Aorta (tissue), 5 donors: ENCODE results near the gene CUL5. TPM values are rescaled to one million over a fixed set of nuclear protein-coding genes. Genes with fewer than 3 reads are reported as not detected.
"Not testable (repeated sequence)": the region's sequence is repeated elsewhere in the genome, so short reads cannot be mapped to it uniquely, and the experiment has no call there.

ENCODE experiments used
- ATAC-seq: fragments of 200-7000 bp; cut with Tn5 transposase; one replicate; pipeline ENCODE4 v1.9.1; 2022; ENCODE audit warnings: moderate library complexity; ENCODE audit not compliant: low FRiP score
- DNase-seq, 2 donors: peaks; one replicate each; pipeline ENCODE4 v3.0.0-alpha.2; 2020
- H3K27ac ChIP-seq, 2 donors: one replicate each; pipeline ENCODE4 v1.5.1; 2013; ENCODE audit warnings: low read length in 2 of 2, mild to moderate bottlenecking in 2 of 2, moderate library complexity in 2 of 2, control low read depth in 1 of 2, inconsistent platforms in 1 of 2, low read depth in 1 of 2
- H3K27me3 ChIP-seq, 2 donors: one replicate each; pipeline ENCODE4 v1.6.1; 2013; ENCODE audit warnings: control low read depth in 1 of 2, low read length in 1 of 2, mild to moderate bottlenecking in 1 of 2, moderate library complexity in 1 of 2; ENCODE audit not compliant: insufficient read depth in 2 of 2, control insufficient read depth in 1 of 2
- H3K36me3 ChIP-seq, 2 donors: one replicate each; pipeline ENCODE4 v1.6.1; 2013; ENCODE audit warnings: control low read depth in 1 of 2, low read length in 1 of 2, mild to moderate bottlenecking in 1 of 2; ENCODE audit not compliant: insufficient read depth in 2 of 2, control insufficient read depth in 1 of 2
- H3K4me1 ChIP-seq, 2 donors: one replicate each; pipeline ENCODE4 v1.6.1; 2013; ENCODE audit warnings: low read length in 2 of 2, control low read depth in 1 of 2, mild to moderate bottlenecking in 1 of 2, moderate library complexity in 1 of 2; ENCODE audit not compliant: insufficient read depth in 2 of 2, control insufficient read depth in 1 of 2
- H3K4me3 ChIP-seq, 2 donors: one replicate each; pipeline ENCODE4 v1.5.1; 2013; ENCODE audit warnings: low read length in 2 of 2, control low read depth in 1 of 2, mild to moderate bottlenecking in 1 of 2
- H3K9me3 ChIP-seq: one replicate; pipeline ENCODE4 v1.6.1; 2013; ENCODE audit warnings: mild to moderate bottlenecking, low read length; ENCODE audit not compliant: control insufficient read depth
- WGBS, 2 donors: extraction: QIAGEN DNeasy Blood & Tissue Kit; methylation state at CpG; one replicate each; pipeline ENCODE4 v1.1.7; 2013; 5-methylcytosine and 5-hydroxymethylcytosine counted together
- intact Hi-C, 2 donors: fragments of 100-400 bp; cut with DNase I; formaldehyde crosslinking; loops; one replicate each; pipeline versions ENCODE4 v1.14.2 to v1.15.0; 2022
- polyA plus RNA-seq, 2 donors: library from polyadenylated mRNA; stranded (reverse); fragments of 200-250 nt; gene quantifications; one replicate each; pipeline ENCODE4 v1.2.3, GENCODE V29; 2013
- total RNA-seq, 2 donors: library from RNA; stranded (reverse); fragmentation: NEBNext Ultra II Directional; extraction: Animal tissue kit (Norgen Biotek cat#: 25700); gene quantifications; one replicate each; pipeline ENCODE4 v1.2.1, GENCODE V29; 2021
- donor health status: healthy with polysubstance abuse.
- donor health status: Bipolar disorder and iron deficiency.
- donor health status: DM: no; HTN: no; CAD: no.
- donor health status: DM: no; HTN: no; CAD: no.
- donor health status: DM: yes; HTN: yes; CAD: no.

The CUL5 gene
- total and polyA plus RNA-seq, 4 donors, result 8.5 to 34.3 (median 21.8) TPM

- H3K27ac ChIP-seq, H3K27me3 ChIP-seq, H3K4me1 ChIP-seq, DNase-seq, H3K36me3 ChIP-seq, ATAC-seq, intact Hi-C loops, H3K4me3 ChIP-seq, H3K9me3 ChIP-seq: not testable (repeated sequence)
- WGBS, 2 donors, result 92 to 95% methylated on average over 2 of the region's 2 CpGs
Observed at GRCh38 chr11:108132993-108133538, 124.4 kb downstream of the CUL5 start.

- no peaks in the 10 kb centered on the region for H3K27me3 ChIP-seq
- H3K27ac ChIP-seq, result no peak overlapping the region
- H3K4me3 ChIP-seq, result no peak overlapping the region
- 63 to 73% methylated on average over 2 of the region's 2 CpGs for WGBS, 2 donors
- intact Hi-C loops, result no loop called here
- ATAC-seq, result no peak
- no peaks in the 10 kb centered on the region for H3K9me3 ChIP-seq
- no peak for DNase-seq
- H3K36me3 ChIP-seq, result peaks cover 0 to 7% of the 10 kb centered on the region in 2 donors
- peaks cover 0 to 1% of the 10 kb centered on the region in 2 donors for H3K4me1 ChIP-seq
Observed at GRCh38 chr11:108135845-108136544, 127.3 kb downstream of the CUL5 start.

- intact Hi-C loops, result no loop called here
- Histone ChIP-seq H3K27ac (no peak overlapping the region), H3K4me3 (no peak overlapping the region), H3K27me3 (no peaks in the 10 kb centered on the region), H3K9me3 (no peaks in the 10 kb centered on the region), H3K36me3 (peaks cover 2 to 9% of the 10 kb centered on the region in 2 donors), H3K4me1 (no peaks in the 10 kb centered on the region)
- ATAC-seq (no peak), DNase-seq (no peak)
- 96 to 100% methylated on average over 1 of the region's 1 CpG for WGBS, 2 donors
Observed at GRCh38 chr11:108137212-108137611, 128.5 kb downstream of the CUL5 start.

DNA sequence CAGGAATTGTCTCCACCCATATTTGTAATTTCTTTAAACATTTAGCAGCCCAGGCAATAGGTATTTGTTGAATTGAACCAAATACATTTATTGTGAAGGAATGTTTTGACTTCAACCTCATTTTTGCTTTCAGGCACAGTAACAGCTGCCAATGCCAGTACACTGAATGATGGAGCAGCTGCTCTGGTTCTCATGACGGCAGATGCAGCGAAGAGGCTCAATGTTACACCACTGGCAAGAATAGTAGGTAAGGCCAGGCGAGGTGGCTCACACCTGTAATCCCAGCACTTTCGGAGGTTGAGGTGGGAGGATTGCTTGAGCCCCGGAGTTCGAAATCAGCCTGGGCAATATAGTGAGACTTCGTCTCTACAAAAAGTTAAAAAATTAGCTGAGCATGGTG, 133.6 kb downstream of the CUL5 start:
- 95% methylated on average over 7 of the region's 7 CpGs for WGBS, 2 donors
- Histone ChIP-seq H3K4me3 (no peak overlapping the region), H3K9me3 (no peaks in the 10 kb centered on the region), H3K27me3 (no peaks in the 10 kb centered on the region), H3K27ac (no peak overlapping the region), H3K36me3 (peaks cover 9% of the 10 kb centered on the region in 2 donors), H3K4me1 (no peaks in the 10 kb centered on the region)
- intact Hi-C loops, result no loop called here
- DNase-seq, result no peak
- ATAC-seq, result no peak

GRCh38 chr11:108144615-108145014, 135.9 kb downstream of the CUL5 start:
- DNase-seq, result no peak
- WGBS, 2 donors, result 87 to 90% methylated on average over 3 of the region's 3 CpGs
- no peaks in the 10 kb centered on the region for H3K27me3 ChIP-seq
- no peaks in the 10 kb centered on the region for H3K4me1 ChIP-seq
- H3K36me3 ChIP-seq, result peaks cover 9 to 11% of the 10 kb centered on the region in 2 donors
- no peak overlapping the region for H3K27ac ChIP-seq
- no peak for ATAC-seq
- no peak overlapping the region for H3K4me3 ChIP-seq
- H3K9me3 ChIP-seq, result no peaks in the 10 kb centered on the region
- intact Hi-C loops, result no loop called here

DNA sequence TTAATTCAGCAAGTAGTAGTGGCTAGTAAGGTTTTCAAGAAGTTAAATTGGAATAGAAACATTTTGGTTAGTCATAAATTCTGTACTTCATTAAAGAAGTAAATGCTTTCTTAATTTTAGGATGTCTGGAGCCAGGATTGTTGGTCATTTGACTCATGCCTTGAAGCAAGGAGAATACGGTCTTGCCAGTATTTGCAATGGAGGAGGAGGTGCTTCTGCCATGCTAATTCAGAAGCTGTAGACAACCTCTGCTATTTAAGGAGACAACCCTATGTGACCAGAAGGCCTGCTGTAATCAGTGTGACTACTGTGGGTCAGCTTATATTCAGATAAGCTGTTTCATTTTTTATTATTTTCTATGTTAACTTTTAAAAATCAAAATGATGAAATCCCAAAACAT, 138.5 kb downstream of the CUL5 start:
- intact Hi-C loops, result no loop called here
- no peak overlapping the region for H3K4me3 ChIP-seq
- no peak for ATAC-seq
- 46 to 48% methylated on average over 1 of the region's 1 CpG for WGBS, 2 donors
- H3K4me1 ChIP-seq, result no peaks in the 10 kb centered on the region
- no peak for DNase-seq
- no peaks in the 10 kb centered on the region for H3K9me3 ChIP-seq
- H3K36me3 ChIP-seq, result peaks cover 0 to 10% of the 10 kb centered on the region in 2 donors
- H3K27ac ChIP-seq, result no peak overlapping the region
- no peaks in the 10 kb centered on the region for H3K27me3 ChIP-seq

GRCh38 chr11:108148556-108148955, 139.9 kb downstream of the CUL5 start:
- ATAC-seq (no peak), DNase-seq (no peak)
- WGBS, 2 donors, result 41 to 48% methylated on average over 3 of the region's 3 CpGs
- H3K4me1 ChIP-seq, result no peaks in the 10 kb centered on the region
- no peaks in the 10 kb centered on the region for H3K27me3 ChIP-seq
- H3K27ac ChIP-seq, result no peak overlapping the region
- intact Hi-C loops, result no loop called here
- H3K9me3 ChIP-seq, result no peaks in the 10 kb centered on the region
- H3K4me3 ChIP-seq, result no peak overlapping the region
- H3K36me3 ChIP-seq, result peaks cover 0 to 7% of the 10 kb centered on the region in 2 donors

DNA sequence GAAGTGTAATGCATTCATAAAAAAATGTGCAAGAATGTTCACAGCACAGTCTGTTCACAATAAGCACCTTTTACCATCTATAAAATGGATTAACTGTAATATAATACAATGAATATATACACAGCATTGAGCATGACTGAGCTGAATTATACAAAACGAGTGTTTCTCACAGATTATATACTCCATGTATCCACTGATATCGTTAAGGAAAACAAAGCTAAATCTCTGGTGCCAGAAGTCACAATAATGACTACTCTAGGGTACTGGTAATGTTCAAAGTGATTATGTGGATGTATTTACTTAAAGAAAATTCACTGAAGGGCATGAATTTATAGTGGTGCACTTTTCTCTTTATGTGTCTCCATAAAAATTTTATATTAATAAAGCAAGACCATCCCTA, 145.9 kb downstream of the CUL5 start:
- WGBS, 2 donors, result 43 to 59% methylated on average over 2 of the region's 2 CpGs
- peaks cover 0 to 1% of the 10 kb centered on the region in 2 donors for H3K36me3 ChIP-seq

More for the DNA sequence above, 145.9 kb downstream of the CUL5 start:
- H3K27me3 ChIP-seq, result no peaks in the 10 kb centered on the region
- no peak overlapping the region for H3K27ac ChIP-seq
- intact Hi-C loops, result no loop called here
- no peak overlapping the region for H3K4me3 ChIP-seq
- H3K9me3 ChIP-seq, result no peaks in the 10 kb centered on the region
- DNase-seq, result no peak
- H3K4me1 ChIP-seq, result no peaks in the 10 kb centered on the region
- ATAC-seq, result no peak
